GM23338 (cell line): ENCODE data around the gene BRPF3. TPM values are rescaled to one million over a fixed set of nuclear protein-coding genes. Genes with fewer than 3 reads are reported as not detected.

ENCODE experiments used
- ATAC-seq: fragments of 200-7000 bp; cut with Tn5 transposase; 3 replicates; pipeline ENCODE4 v1.9.1; 2020
- DNase-seq: peaks from one replicate; pipeline ENCODE4 v3.0.0-alpha.2; 2015; ENCODE audit warnings: low spot score
- H2AFZ ChIP-seq: fragments of 200-600 bp; sonication (generic); 2 replicates; pipeline ENCODE4 v1.8.0; 2016; ENCODE audit warnings: antibody characterized with exemption, mild to moderate bottlenecking, moderate library complexity
- H3F3A ChIP-seq: fragments of 200-600 bp; sonication (generic); replicated peaks from 2 replicates; pipeline ENCODE4 v1.8.0; 2017; ENCODE audit warnings: antibody characterized with exemption, mixed run types, low read depth
- H3K27ac ChIP-seq: fragments of 200-600 bp; sonication (generic); 2 replicates; pipeline ENCODE4 v1.6.1; 2016; ENCODE audit warnings: low read depth
- H3K27me3 ChIP-seq: fragments of 200-600 bp; sonication (generic); 2 replicates; pipeline ENCODE4 v1.8.0; 2016; ENCODE audit warnings: mild to moderate bottlenecking, mixed run types, moderate library complexity; ENCODE audit not compliant: insufficient read depth
- H3K36me3 ChIP-seq: fragments of 200-600 bp; sonication (generic); 2 replicates; pipeline ENCODE4 v1.8.0; 2016; ENCODE audit warnings: mild to moderate bottlenecking; ENCODE audit not compliant: insufficient read depth
- H3K4me1 ChIP-seq: fragments of 200-600 bp; sonication (generic); 2 replicates; pipeline ENCODE4 v1.8.0; 2016; ENCODE audit warnings: mild to moderate bottlenecking, moderate library complexity; ENCODE audit not compliant: insufficient read depth
- H3K4me2 ChIP-seq: fragments of 200-600 bp; sonication (generic); 2 replicates; pipeline ENCODE4 v1.7.1; 2017; ENCODE audit warnings: mixed run types
- H3K4me3 ChIP-seq: fragments of 200-600 bp; sonication (generic); 2 replicates; pipeline ENCODE4 v1.6.1; 2016; ENCODE audit warnings: mixed run types
- H3K79me2 ChIP-seq: fragments of 200-600 bp; sonication (generic); replicated peaks from 2 replicates; pipeline ENCODE4 v1.8.0; 2017; ENCODE audit warnings: mild to moderate bottlenecking; ENCODE audit not compliant: insufficient read depth
- H3K9me2 ChIP-seq: fragments of 200-600 bp; sonication (generic); 2 replicates; pipeline ENCODE4 v1.8.0; 2017; ENCODE audit not compliant: insufficient read depth
- H4K20me1 ChIP-seq: fragments of 200-600 bp; sonication (generic); replicated peaks from 2 replicates; pipeline ENCODE4 v1.8.0; 2017; ENCODE audit warnings: mild to moderate bottlenecking; ENCODE audit not compliant: insufficient read depth
- H3K27ac Mint-ChIP-seq: 2 replicates; pipeline ENCODE4 v1.8.0; 2020; ENCODE audit warnings: inconsistent platforms, mild to moderate bottlenecking, moderate library complexity, mixed read lengths
- H3K27me3 Mint-ChIP-seq: 3 replicates; pipeline ENCODE4 v1.8.0; 2022; ENCODE audit warnings: low read depth, mild to moderate bottlenecking, moderate library complexity, mixed read lengths, inconsistent platforms; ENCODE audit not compliant: insufficient read depth, poor library complexity
- H3K36me3 Mint-ChIP-seq: 3 replicates; pipeline ENCODE4 v1.8.0; 2021; ENCODE audit warnings: low read depth, mild to moderate bottlenecking, inconsistent platforms, moderate library complexity, mixed read lengths
- H3K4me1 Mint-ChIP-seq: 3 replicates; pipeline ENCODE4 v1.8.0; 2020; ENCODE audit warnings: mild to moderate bottlenecking, inconsistent platforms, mixed read lengths
- H3K4me3 Mint-ChIP-seq: 3 replicates; pipeline ENCODE4 v1.8.0; 2021; ENCODE audit warnings: moderate library complexity, mild to moderate bottlenecking, inconsistent platforms, mixed read lengths
- H3K9me3 Mint-ChIP-seq: 3 replicates; pipeline ENCODE4 v1.8.0; 2020; ENCODE audit warnings: moderate library complexity, mild to moderate bottlenecking, inconsistent platforms, mixed read lengths
- CREB1 ChIP-seq: fragments of 250-450 bp; sonication (Bioruptor Pico); IDR thresholded peaks from 2 replicates; pipeline ENCODE4 v1.5.0; 2020; ENCODE audit warnings: low read depth, mild to moderate bottlenecking, moderate library complexity
- EZH2 ChIP-seq: fragments of 200-600 bp; sonication (generic); IDR thresholded peaks from one replicate; pipeline ENCODE4 v1.8.0; 2017; ENCODE audit warnings: antibody characterized with exemption, mild to moderate bottlenecking, low read depth; ENCODE audit not compliant: unreplicated experiment
- EZH2phosphoT487 ChIP-seq: fragments of 200-600 bp; sonication (generic); IDR thresholded peaks from one replicate; pipeline ENCODE4 v1.8.1; 2018; ENCODE audit warnings: antibody characterized with exemption; ENCODE audit not compliant: unreplicated experiment
- JUNB ChIP-seq: IDR thresholded peaks from one replicate; pipeline ENCODE4 v1.6.1; 2016; ENCODE audit warnings: antibody characterized with exemption; ENCODE audit not compliant: unreplicated experiment
- NANOG ChIP-seq: IDR thresholded peaks from 2 replicates; pipeline ENCODE4 v1.6.1; 2016; ENCODE audit warnings: antibody characterized with exemption, borderline replicate concordance
- POLR2AphosphoS5 ChIP-seq: IDR thresholded peaks from 2 replicates; pipeline ENCODE4 v1.6.1; 2016; ENCODE audit warnings: antibody characterized with exemption, low read depth
- STAT1 ChIP-seq: IDR thresholded peaks from one replicate; pipeline ENCODE4 v1.6.1; 2016; ENCODE audit warnings: antibody characterized with exemption; ENCODE audit not compliant: unreplicated experiment
- ZNF114 ChIP-seq: fragments of 250-450 bp; sonication (Bioruptor Pico); IDR thresholded peaks from 2 replicates; pipeline ENCODE4 v1.5.0; 2020; ENCODE audit warnings: mild to moderate bottlenecking, moderate library complexity
- ZNF331 ChIP-seq: fragments of 250-450 bp; sonication (Bioruptor Pico); IDR thresholded peaks from 2 replicates; pipeline ENCODE4 v1.5.0; 2020; ENCODE audit warnings: low read depth, mild to moderate bottlenecking, moderate library complexity
- polyA plus RNA-seq: library from polyadenylated mRNA; unstranded; fragments of >200 nt; fragmentation: Nextera tagmentation; extraction: Ambion mirVana; gene quantifications from 2 replicates; pipeline ENCODE4 v1.2.1, GENCODE V29; 2016
- total RNA-seq: library from RNA; depleted of rRNA; stranded (reverse); fragments of >200 nt; shearing (Covaris generic); gene quantifications from 2 replicates; pipeline ENCODE4 v1.2.3, GENCODE V29; 2014
- TF ChIP-seq, protein P1 (sequence below): IDR thresholded peaks from 2 replicates; pipeline ENCODE4 v1.6.1; 2016; ENCODE audit warnings: antibody characterized with exemption
- TF ChIP-seq, protein P2 (sequence below), 2 experiments: fragments of 200-600 bp in 1 of 2; sonication (generic) in 1 of 2; conservative IDR thresholded peaks; 2 replicates each; pipeline versions ENCODE4 v1.5.1 to v1.6.1; 2016 to 2017; ENCODE audit warnings: antibody characterized with exemption in 2 of 2, low read depth in 2 of 2, mild to moderate bottlenecking in 2 of 2, moderate library complexity in 1 of 2
- TF ChIP-seq, protein P3 (sequence below): fragments of 250-450 bp; sonication (Bioruptor Pico); IDR thresholded peaks from 2 replicates; pipeline ENCODE4 v1.5.0; 2020; ENCODE audit warnings: mild to moderate bottlenecking, moderate library complexity
- TF ChIP-seq, protein P4 (sequence below): IDR thresholded peaks from one replicate; pipeline ENCODE4 v1.6.1; 2018; ENCODE audit warnings: antibody characterized with exemption; ENCODE audit not compliant: unreplicated experiment

The BRPF3 gene
- total and polyA plus RNA-seq, 2 experiments from 2014 or later, result 11.8 to 33.2 TPM

DNA sequence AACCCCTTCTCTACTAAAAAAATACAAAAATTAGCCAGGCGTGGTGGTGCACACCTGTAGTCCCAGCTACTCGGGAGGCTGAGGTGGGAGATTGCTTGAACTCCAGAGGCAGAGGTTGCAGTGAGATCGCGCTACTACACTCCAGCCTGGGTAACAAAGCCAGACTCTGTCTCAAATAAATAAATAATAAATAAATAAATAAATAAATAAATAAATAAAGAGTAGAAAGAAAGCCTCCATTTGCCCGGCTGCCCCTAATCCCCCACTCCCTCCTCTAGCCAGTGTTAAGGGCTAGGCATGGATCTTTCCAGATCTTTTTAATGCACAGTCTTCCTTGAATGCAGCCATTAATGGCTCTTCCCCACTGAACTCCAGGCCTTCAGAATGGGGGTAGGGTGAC is 76.5 kb downstream of the BRPF3 start:
- Mint-ChIP-seq H3K4me3 (no peak overlapping the region), H3K36me3 (no peaks in the 10 kb centered on the region), H3K27ac (no peak overlapping the region), H3K9me3 (no peaks in the 10 kb centered on the region; the same call in 2 of the 3 replicates), H3K4me1 (peaks cover 4% of the 10 kb centered on the region; the same call in 1 of the 3 replicates), H3K27me3 (peaks cover 8% of the 10 kb centered on the region)
- Histone ChIP-seq H3K79me2 (no peaks in the 10 kb centered on the region), H3K4me2 (no peak overlapping the region), H3K4me1 (no peaks in the 10 kb centered on the region), H2AFZ (no peak overlapping the region), H3K4me3 (no peak overlapping the region), H3F3A (no peaks in the 10 kb centered on the region), H3K36me3 (no peaks in the 10 kb centered on the region), H3K27ac (no peak overlapping the region), H3K9me2 (no peaks in the 10 kb centered on the region), H3K27me3 (no peaks in the 10 kb centered on the region), H4K20me1 (no peaks in the 10 kb centered on the region)
- TF ChIP-seq, protein P1, sequence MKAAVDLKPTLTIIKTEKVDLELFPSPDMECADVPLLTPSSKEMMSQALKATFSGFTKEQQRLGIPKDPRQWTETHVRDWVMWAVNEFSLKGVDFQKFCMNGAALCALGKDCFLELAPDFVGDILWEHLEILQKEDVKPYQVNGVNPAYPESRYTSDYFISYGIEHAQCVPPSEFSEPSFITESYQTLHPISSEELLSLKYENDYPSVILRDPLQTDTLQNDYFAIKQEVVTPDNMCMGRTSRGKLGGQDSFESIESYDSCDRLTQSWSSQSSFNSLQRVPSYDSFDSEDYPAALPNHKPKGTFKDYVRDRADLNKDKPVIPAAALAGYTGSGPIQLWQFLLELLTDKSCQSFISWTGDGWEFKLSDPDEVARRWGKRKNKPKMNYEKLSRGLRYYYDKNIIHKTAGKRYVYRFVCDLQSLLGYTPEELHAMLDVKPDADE, result no peak
- TF ChIP-seq, protein P2, sequence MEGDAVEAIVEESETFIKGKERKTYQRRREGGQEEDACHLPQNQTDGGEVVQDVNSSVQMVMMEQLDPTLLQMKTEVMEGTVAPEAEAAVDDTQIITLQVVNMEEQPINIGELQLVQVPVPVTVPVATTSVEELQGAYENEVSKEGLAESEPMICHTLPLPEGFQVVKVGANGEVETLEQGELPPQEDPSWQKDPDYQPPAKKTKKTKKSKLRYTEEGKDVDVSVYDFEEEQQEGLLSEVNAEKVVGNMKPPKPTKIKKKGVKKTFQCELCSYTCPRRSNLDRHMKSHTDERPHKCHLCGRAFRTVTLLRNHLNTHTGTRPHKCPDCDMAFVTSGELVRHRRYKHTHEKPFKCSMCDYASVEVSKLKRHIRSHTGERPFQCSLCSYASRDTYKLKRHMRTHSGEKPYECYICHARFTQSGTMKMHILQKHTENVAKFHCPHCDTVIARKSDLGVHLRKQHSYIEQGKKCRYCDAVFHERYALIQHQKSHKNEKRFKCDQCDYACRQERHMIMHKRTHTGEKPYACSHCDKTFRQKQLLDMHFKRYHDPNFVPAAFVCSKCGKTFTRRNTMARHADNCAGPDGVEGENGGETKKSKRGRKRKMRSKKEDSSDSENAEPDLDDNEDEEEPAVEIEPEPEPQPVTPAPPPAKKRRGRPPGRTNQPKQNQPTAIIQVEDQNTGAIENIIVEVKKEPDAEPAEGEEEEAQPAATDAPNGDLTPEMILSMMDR (conservative IDR thresholded peaks at IDR 0.05; ENCODE audit: low read depth in 2 of 2), result no peak
- TF ChIP-seq JUNB (no peak), ZNF331 (CRISPR knock-in tag) (no peak), EZH2 (no peak), EZH2phosphoT487 (no peak), STAT1 (no peak), POLR2AphosphoS5 (no peak), NANOG (no peak), ZNF114 (CRISPR knock-in tag) (no peak), CREB1 (no peak)
- TF ChIP-seq, protein P3, sequence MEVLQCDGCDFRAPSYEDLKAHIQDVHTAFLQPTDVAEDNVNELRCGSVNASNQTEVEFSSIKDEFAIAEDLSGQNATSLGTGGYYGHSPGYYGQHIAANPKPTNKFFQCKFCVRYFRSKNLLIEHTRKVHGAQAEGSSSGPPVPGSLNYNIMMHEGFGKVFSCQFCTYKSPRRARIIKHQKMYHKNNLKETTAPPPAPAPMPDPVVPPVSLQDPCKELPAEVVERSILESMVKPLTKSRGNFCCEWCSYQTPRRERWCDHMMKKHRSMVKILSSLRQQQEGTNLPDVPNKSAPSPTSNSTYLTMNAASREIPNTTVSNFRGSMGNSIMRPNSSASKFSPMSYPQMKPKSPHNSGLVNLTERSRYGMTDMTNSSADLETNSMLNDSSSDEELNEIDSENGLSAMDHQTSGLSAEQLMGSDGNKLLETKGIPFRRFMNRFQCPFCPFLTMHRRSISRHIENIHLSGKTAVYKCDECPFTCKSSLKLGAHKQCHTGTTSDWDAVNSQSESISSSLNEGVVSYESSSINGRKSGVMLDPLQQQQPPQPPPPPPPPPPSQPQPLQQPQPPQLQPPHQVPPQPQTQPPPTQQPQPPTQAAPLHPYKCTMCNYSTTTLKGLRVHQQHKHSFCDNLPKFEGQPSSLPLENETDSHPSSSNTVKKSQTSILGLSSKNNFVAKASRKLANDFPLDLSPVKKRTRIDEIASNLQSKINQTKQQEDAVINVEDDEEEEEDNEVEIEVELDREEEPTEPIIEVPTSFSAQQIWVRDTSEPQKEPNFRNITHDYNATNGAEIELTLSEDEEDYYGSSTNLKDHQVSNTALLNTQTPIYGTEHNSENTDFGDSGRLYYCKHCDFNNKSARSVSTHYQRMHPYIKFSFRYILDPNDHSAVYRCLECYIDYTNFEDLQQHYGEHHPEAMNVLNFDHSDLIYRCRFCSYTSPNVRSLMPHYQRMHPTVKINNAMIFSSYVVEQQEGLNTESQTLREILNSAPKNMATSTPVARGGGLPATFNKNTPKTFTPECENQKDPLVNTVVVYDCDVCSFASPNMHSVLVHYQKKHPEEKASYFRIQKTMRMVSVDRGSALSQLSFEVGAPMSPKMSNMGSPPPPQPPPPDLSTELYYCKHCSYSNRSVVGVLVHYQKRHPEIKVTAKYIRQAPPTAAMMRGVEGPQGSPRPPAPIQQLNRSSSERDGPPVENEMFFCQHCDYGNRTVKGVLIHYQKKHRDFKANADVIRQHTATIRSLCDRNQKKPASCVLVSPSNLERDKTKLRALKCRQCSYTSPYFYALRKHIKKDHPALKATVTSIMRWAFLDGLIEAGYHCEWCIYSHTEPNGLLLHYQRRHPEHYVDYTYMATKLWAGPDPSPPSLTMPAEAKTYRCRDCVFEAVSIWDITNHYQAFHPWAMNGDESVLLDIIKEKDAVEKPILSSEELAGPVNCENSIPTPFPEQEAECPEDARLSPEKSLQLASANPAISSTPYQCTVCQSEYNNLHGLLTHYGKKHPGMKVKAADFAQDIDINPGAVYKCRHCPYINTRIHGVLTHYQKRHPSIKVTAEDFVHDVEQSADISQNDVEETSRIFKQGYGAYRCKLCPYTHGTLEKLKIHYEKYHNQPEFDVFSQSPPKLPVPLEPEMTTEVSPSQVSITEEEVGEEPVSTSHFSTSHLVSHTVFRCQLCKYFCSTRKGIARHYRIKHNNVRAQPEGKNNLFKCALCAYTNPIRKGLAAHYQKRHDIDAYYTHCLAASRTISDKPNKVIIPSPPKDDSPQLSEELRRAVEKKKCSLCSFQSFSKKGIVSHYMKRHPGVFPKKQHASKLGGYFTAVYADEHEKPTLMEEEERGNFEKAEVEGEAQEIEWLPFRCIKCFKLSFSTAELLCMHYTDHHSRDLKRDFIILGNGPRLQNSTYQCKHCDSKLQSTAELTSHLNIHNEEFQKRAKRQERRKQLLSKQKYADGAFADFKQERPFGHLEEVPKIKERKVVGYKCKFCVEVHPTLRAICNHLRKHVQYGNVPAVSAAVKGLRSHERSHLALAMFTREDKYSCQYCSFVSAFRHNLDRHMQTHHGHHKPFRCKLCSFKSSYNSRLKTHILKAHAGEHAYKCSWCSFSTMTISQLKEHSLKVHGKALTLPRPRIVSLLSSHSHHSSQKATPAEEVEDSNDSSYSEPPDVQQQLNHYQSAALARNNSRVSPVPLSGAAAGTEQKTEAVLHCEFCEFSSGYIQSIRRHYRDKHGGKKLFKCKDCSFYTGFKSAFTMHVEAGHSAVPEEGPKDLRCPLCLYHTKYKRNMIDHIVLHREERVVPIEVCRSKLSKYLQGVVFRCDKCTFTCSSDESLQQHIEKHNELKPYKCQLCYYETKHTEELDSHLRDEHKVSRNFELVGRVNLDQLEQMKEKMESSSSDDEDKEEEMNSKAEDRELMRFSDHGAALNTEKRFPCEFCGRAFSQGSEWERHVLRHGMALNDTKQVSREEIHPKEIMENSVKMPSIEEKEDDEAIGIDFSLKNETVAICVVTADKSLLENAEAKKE (CRISPR knock-in tag), result no peak
- TF ChIP-seq, protein P4, sequence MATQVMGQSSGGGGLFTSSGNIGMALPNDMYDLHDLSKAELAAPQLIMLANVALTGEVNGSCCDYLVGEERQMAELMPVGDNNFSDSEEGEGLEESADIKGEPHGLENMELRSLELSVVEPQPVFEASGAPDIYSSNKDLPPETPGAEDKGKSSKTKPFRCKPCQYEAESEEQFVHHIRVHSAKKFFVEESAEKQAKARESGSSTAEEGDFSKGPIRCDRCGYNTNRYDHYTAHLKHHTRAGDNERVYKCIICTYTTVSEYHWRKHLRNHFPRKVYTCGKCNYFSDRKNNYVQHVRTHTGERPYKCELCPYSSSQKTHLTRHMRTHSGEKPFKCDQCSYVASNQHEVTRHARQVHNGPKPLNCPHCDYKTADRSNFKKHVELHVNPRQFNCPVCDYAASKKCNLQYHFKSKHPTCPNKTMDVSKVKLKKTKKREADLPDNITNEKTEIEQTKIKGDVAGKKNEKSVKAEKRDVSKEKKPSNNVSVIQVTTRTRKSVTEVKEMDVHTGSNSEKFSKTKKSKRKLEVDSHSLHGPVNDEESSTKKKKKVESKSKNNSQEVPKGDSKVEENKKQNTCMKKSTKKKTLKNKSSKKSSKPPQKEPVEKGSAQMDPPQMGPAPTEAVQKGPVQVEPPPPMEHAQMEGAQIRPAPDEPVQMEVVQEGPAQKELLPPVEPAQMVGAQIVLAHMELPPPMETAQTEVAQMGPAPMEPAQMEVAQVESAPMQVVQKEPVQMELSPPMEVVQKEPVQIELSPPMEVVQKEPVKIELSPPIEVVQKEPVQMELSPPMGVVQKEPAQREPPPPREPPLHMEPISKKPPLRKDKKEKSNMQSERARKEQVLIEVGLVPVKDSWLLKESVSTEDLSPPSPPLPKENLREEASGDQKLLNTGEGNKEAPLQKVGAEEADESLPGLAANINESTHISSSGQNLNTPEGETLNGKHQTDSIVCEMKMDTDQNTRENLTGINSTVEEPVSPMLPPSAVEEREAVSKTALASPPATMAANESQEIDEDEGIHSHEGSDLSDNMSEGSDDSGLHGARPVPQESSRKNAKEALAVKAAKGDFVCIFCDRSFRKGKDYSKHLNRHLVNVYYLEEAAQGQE, result no peak
- no peak for ATAC-seq
- no peak for DNase-seq
